Uterus (tissue), 2 donors: ENCODE results near the gene KHSRP.

ENCODE experiments used
- POLR2A ChIP-seq, 2 donors: fragments of 450-650 bp; IDR thresholded peaks; one replicate each; pipeline ENCODE4 v1.6.1; 2016; ENCODE audit warnings: antibody characterized with exemption in 2 of 2, mild to moderate bottlenecking in 1 of 2, moderate library complexity in 1 of 2
- TF ChIP-seq, protein P1 (sequence below), 4 experiments: fragments of 200-600 bp in 2 of 4; fragments of 450-650 bp in 2 of 4; sonication (generic) in 2 of 4; IDR thresholded peaks; one replicate each; pipeline ENCODE4 v1.5.1; 2016 to 2019; ENCODE audit warnings: antibody characterized with exemption in 4 of 4, mild to moderate bottlenecking in 2 of 4, moderate library complexity in 1 of 4

DNA sequence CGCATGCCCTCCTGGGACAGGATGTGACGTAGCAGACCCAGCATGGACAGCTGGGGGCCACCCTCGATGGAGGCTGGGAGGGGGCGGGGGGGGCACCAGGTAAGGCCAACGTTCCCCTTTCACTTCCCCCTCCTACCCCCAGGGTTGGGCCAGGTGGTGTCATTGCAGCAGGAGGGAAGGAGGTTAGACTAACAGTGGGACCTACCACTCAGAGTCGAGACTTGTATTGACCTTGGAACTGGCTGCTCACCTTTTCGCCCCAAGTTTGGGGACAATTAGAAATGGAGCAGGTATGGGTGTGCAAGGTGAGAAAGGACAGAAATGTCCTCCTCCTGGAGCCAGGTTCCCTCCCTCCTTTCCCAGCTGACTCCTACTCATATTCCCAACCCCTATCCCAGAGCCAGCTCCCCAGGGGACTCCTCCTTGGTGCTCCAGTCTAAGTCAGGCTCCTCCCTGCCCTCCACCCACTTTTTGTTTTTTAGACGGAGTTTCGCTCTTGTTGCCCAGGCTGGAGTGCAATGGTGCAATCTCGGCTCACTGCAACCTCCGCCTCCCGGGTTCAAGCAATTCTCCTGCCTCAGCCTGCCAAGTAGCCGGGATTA lies 17.6 kb upstream of the KHSRP start:
- TF ChIP-seq, protein P1, sequence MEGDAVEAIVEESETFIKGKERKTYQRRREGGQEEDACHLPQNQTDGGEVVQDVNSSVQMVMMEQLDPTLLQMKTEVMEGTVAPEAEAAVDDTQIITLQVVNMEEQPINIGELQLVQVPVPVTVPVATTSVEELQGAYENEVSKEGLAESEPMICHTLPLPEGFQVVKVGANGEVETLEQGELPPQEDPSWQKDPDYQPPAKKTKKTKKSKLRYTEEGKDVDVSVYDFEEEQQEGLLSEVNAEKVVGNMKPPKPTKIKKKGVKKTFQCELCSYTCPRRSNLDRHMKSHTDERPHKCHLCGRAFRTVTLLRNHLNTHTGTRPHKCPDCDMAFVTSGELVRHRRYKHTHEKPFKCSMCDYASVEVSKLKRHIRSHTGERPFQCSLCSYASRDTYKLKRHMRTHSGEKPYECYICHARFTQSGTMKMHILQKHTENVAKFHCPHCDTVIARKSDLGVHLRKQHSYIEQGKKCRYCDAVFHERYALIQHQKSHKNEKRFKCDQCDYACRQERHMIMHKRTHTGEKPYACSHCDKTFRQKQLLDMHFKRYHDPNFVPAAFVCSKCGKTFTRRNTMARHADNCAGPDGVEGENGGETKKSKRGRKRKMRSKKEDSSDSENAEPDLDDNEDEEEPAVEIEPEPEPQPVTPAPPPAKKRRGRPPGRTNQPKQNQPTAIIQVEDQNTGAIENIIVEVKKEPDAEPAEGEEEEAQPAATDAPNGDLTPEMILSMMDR (IDR thresholded peaks at IDR 0.05): no peak
- no peak for TF ChIP-seq POLR2A (IDR thresholded peaks at IDR 0.05)
